Small intestine (tissue), 7 donors: Measurements from ENCODE around the gene PRODH. TPM values are rescaled to one million over a fixed set of nuclear protein-coding genes. Genes with fewer than 3 reads are reported as not detected.
A peak's percentile ranks its signal among the peaks of the same experiment; 100 is the strongest.
"Not testable (repeated sequence)": the region's sequence is repeated elsewhere in the genome, so short reads cannot be mapped to it uniquely, and the experiment has no call there.

Experiments
- DNase-seq, 2 donors: peaks; one replicate each; pipeline versions ENCODE4 v3.0.0 to v3.0.0-alpha.2; 2013
- FAIRE-seq: peaks from 2 replicates; lab custom pipeline; 2012; peaks lifted over from hg19 to GRCh38; lab: Jason Lieb, UNC
- H3K27ac ChIP-seq, 3 donors: one replicate each; pipeline ENCODE4 v1.5.1; 2013; ENCODE audit warnings: low read length in 2 of 3, mild to moderate bottlenecking in 2 of 3, control low read depth in 1 of 3, inconsistent platforms in 1 of 3, low read depth in 1 of 3, moderate library complexity in 1 of 3
- H3K27me3 ChIP-seq, 3 donors: one replicate each; pipeline ENCODE4 v1.6.1; 2013; ENCODE audit warnings: low read length in 3 of 3, inconsistent platforms in 1 of 3; ENCODE audit not compliant: control insufficient read depth in 3 of 3, insufficient read depth in 3 of 3
- H3K36me3 ChIP-seq, 3 donors: one replicate each; pipeline ENCODE4 v1.6.1; 2013; ENCODE audit warnings: low read length in 3 of 3, inconsistent platforms in 1 of 3, low read depth in 1 of 3, mild to moderate bottlenecking in 1 of 3, moderate library complexity in 1 of 3; ENCODE audit not compliant: control insufficient read depth in 3 of 3, insufficient read depth in 2 of 3
- H3K4me1 ChIP-seq, 3 donors: one replicate each; pipeline ENCODE4 v1.6.1; 2013; ENCODE audit warnings: low read length in 2 of 3, inconsistent platforms in 1 of 3, low read depth in 1 of 3, mild to moderate bottlenecking in 1 of 3, moderate library complexity in 1 of 3; ENCODE audit not compliant: control insufficient read depth in 3 of 3, insufficient read depth in 2 of 3
- H3K4me3 ChIP-seq, 3 donors: one replicate each; pipeline ENCODE4 v1.5.1; 2013; ENCODE audit warnings: low read length in 3 of 3, control low read depth in 1 of 3, inconsistent platforms in 1 of 3, low read depth in 1 of 3, mild to moderate bottlenecking in 1 of 3, moderate library complexity in 1 of 3
- H3K9me3 ChIP-seq, 2 donors: one replicate each; pipeline ENCODE4 v1.6.1; 2013; ENCODE audit warnings: low read depth in 1 of 2, low read length in 1 of 2; ENCODE audit not compliant: control insufficient read depth in 2 of 2, insufficient read depth in 1 of 2
- WGBS, 3 donors: extraction: QIAGEN DNeasy Blood & Tissue Kit; methylation state at CpG; one replicate each; pipeline ENCODE4 v1.1.7; 2013; 5-methylcytosine and 5-hydroxymethylcytosine counted together
- polyA plus RNA-seq, 4 donors: library from polyadenylated mRNA; stranded (reverse) in 3 of 4; unstranded in 1 of 4; fragments of 200-250 nt in 3 of 4; fragments of 120-200 nt in 1 of 4; gene quantifications; one replicate each; pipeline versions ENCODE4 v1.2.1 to v1.2.3, GENCODE V29; 2013
- donor health status: healthy with polysubstance abuse.
- donor health status: control.
- donor health status: control.
- donor health status: Bipolar disorder and iron deficiency.
- donor health status: healthy.

The PRODH gene
- polyA plus RNA-seq, 4 donors: 8.1 to 241 (median 25.5) TPM

DNA sequence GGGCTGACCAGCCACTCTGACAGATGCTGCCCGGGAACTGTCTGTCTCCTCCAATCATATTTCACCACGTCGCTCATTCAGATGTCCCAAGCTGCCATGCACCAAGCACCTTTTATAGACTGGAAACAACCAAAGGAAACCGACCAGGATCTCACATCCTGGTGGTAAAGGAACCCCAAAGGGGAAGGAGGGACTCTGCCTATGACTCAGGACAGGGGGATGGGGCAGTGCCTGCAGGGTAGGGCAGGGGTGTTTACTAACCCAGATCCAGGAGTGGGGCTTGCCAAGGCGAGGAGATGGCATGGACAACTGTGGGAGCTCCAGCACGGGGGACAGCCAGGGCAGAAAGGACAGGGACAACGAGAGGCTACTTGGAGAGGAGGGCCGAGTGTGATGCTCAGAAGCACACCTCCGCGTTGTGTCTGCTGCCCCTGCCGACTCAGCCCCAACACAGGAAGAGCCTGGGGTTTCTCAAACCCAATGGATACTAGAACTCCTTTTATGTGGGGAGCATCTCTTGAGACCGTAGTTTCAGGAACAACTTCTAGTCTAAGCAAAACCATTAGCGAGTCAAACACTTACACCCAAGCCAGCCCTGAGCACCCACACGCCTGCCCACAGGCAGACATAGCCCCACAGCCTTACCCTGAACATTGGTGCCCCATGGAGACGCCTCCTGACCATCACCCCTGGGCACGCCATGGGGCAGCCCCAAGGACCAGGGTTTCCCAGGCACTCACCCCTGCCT lies 4.0 kb downstream of the PRODH start:
- Histone ChIP-seq H3K36me3 (no peaks in the 10 kb centered on the region), H3K4me3 (no peak overlapping the region), H3K4me1 (no peaks in the 10 kb centered on the region), H3K9me3 (no peaks in the 10 kb centered on the region), H3K27ac (no peak overlapping the region), H3K27me3 (no peaks in the 10 kb centered on the region)
- no peak for FAIRE-seq
- no peak for DNase-seq
- WGBS, 3 donors: no CpG with 5 or more reads among the region's 16 CpGs

- FAIRE-seq (no peak), DNase-seq (no peak)
- H3K36me3 ChIP-seq: no peaks in the 10 kb centered on the region
- 42% methylated on average over 1 of the region's 5 CpGs; no CpG with 5 or more reads in 2 of the 3 donors for WGBS, 3 donors
- no peak overlapping the region for H3K4me3 ChIP-seq
- H3K27me3 ChIP-seq: no peaks in the 10 kb centered on the region
- peak overlapping the region in 1 of 3 donors; percentile 48 for H3K27ac ChIP-seq
- no peaks in the 10 kb centered on the region for H3K9me3 ChIP-seq
- no peaks in the 10 kb centered on the region for H3K4me1 ChIP-seq
Measured at GRCh38 chr22:18929459-18929858, 6.6 kb downstream of the PRODH start.

DNA sequence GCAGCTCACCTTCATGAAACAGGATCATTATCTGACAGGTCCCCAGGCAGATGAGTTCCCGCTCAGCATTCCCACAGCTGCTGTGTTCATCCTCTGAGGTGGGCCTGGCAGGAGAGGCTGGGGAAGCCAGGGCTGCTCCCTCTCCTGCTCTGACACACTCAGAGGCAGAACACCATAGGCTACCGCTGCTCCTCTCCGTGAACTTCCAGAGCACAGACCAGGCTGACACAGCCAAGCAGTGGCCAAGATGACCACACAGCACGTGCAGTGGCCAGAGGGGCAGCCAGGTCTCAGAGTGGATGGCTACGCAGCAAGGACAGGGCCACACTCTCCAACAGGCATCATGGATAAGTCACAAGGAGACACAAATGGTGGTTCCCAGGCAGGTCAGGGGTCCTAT lies 8.5 kb downstream of the PRODH start:
- FAIRE-seq: no peak

DNA sequence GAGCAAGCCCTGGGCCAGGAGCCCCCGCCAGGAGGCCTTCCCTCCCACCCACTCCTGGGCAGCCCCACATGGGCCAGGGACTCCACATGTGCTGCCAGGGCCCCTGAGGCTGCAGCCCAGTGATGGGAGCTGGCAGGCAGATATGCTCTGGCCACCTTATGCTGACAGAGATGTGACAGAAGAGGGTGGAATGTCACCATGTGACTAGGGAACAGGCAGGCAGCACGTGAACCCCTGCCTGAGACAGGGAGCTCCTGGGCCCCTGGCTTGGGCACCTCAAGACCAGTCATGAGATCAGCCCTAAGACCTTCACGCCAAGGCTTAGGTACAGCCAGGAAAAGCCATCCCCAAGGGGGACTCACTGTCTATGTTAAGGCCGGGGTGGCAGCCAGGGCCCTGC lies 9.1 kb downstream of the PRODH start:
- no peak for FAIRE-seq

More for the DNA sequence above, 8.5 kb downstream of the PRODH start:
- no peaks in the 10 kb centered on the region for H3K36me3 ChIP-seq
- no peak for DNase-seq
- WGBS, 3 donors: no CpG with 5 or more reads among the region's 5 CpGs
- H3K4me3 ChIP-seq: no peak overlapping the region
- no peaks in the 10 kb centered on the region for H3K9me3 ChIP-seq
- no peaks in the 10 kb centered on the region for H3K4me1 ChIP-seq
- no peaks in the 10 kb centered on the region for H3K27me3 ChIP-seq
- no peak overlapping the region for H3K27ac ChIP-seq

DNA sequence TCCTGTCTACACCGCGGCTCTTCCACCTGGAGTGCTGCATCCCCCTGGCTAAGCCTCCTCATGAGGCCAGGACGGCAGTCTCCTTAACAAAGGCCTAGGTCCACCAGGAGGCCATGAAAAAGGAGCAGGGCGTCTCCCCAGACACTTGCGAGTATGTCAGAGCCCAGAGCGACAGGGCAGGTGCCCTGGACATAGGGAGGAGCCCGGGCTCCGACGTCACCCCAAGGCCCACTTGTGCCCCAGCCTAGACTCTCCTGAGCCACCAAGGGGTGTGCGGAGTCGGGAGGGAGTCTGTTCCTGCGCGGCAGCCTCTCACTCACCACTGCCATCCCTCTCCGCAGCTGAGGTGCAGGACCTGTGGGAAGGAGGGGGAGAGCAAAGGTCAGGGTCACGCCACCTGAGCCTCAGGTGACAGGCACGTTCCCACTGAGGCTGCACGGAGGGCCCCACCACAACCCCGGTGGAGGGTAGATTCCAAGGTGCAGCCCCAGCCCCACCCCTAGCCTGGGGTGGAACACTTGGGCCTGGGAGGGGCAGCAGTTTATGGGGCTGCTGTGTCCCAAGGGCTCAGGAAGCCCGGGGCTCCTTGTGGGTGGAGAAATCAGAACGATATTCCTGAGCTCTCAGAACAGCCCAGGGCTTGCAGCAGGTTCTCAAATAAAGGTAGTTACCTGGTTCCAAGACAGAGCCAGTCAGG lies 10.6 kb downstream of the PRODH start:
- Histone ChIP-seq H3K9me3 (no peaks in the 10 kb centered on the region), H3K27me3 (no peaks in the 10 kb centered on the region), H3K4me3 (no peak overlapping the region), H3K36me3 (no peaks in the 10 kb centered on the region), H3K27ac (peak overlapping the region in 1 of 3 donors; percentile 67), H3K4me1 (no peaks in the 10 kb centered on the region)
- no CpG with 5 or more reads among the region's 20 CpGs for WGBS, 3 donors
- DNase-seq (no peak), FAIRE-seq (no peak)

More for the DNA sequence above, 9.1 kb downstream of the PRODH start:
- Histone ChIP-seq H3K27me3 (no peaks in the 10 kb centered on the region), H3K36me3 (no peaks in the 10 kb centered on the region), H3K4me1 (no peaks in the 10 kb centered on the region), H3K9me3 (no peaks in the 10 kb centered on the region), H3K4me3 (no peak overlapping the region), H3K27ac (no peak overlapping the region)
- no CpG with 5 or more reads among the region's 4 CpGs for WGBS, 3 donors
- no peak for DNase-seq

DNA sequence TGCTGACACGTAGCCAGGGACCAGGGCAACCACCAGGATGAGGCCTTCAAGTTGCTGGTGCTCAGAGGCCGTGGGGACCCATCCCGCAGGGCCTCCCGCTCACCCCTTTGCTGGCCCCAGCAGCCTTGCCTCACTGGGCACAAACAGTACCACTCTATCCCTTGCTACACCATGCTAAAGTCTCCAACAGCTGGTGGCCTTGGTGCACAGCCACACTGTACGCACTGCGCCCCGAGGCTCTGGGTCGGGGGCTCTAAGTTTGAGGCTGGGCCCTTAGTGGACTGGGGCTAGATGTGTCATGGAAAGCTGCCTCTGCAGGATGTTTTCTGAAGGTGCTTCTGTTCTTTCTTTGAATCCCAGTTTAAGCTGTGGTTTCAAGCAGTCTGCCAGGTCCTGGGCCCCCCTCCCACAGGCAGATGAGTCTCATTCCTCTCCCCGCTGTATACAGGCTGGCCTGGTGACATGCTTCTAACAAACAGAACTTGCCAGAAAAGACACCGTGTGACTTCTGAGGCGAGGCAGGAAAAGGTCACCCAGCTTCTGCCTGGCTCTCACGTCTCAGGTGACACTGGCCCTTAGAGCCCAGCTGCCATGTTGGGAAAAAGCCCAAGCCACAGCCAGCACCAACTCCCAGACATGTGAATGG lies 15.7 kb downstream of the PRODH start:
- WGBS, 3 donors: no CpG with 5 or more reads among the region's 12 CpGs
- H3K9me3 ChIP-seq, H3K4me3 ChIP-seq, H3K4me1 ChIP-seq, H3K36me3 ChIP-seq, FAIRE-seq, H3K27ac ChIP-seq, DNase-seq, H3K27me3 ChIP-seq: not testable (repeated sequence)

- not testable (repeated sequence) for H3K4me3 ChIP-seq, H3K36me3 ChIP-seq, FAIRE-seq, H3K27me3 ChIP-seq, H3K4me1 ChIP-seq, H3K9me3 ChIP-seq, H3K27ac ChIP-seq, DNase-seq
- whole genome bisulfite sequencing, 3 donors: 0 to 73% methylated on average over 1 of the region's 3 CpGs; no CpG with 5 or more reads in 1 of the 3 donors
Measured at GRCh38 chr22:18917818-18918217, 18.3 kb downstream of the PRODH start.

GRCh38 chr22:18915550-18915949 lies 20.5 kb downstream of the PRODH start:
- not testable (repeated sequence) for H3K4me1 ChIP-seq, H3K27ac ChIP-seq, H3K4me3 ChIP-seq, H3K9me3 ChIP-seq, FAIRE-seq, H3K36me3 ChIP-seq, DNase-seq, H3K27me3 ChIP-seq
- no CpG with 5 or more reads among the region's 9 CpGs for whole genome bisulfite sequencing, 3 donors
